Small intestine (tissue), 7 donors: ENCODE results near the gene TBX2. TPM values are rescaled to one million over a fixed set of nuclear protein-coding genes. Genes with fewer than 3 reads are reported as not detected.
"Not testable (repeated sequence)": the region's sequence is repeated elsewhere in the genome, so short reads cannot be mapped to it uniquely, and the experiment has no call there.

Experiments used
- DNase-seq, 2 donors: peaks; one replicate each; pipeline versions ENCODE4 v3.0.0 to v3.0.0-alpha.2; 2013
- FAIRE-seq: peaks from 2 replicates; lab custom pipeline; 2012; peaks lifted over from hg19 to GRCh38; lab: Jason Lieb, UNC
- H3K27ac ChIP-seq, 3 donors: one replicate each; pipeline ENCODE4 v1.5.1; 2013; ENCODE audit warnings: low read length in 2 of 3, mild to moderate bottlenecking in 2 of 3, control low read depth in 1 of 3, inconsistent platforms in 1 of 3, low read depth in 1 of 3, moderate library complexity in 1 of 3
- H3K27me3 ChIP-seq, 3 donors: one replicate each; pipeline ENCODE4 v1.6.1; 2013; ENCODE audit warnings: low read length in 3 of 3, inconsistent platforms in 1 of 3; ENCODE audit not compliant: control insufficient read depth in 3 of 3, insufficient read depth in 3 of 3
- H3K36me3 ChIP-seq, 3 donors: one replicate each; pipeline ENCODE4 v1.6.1; 2013; ENCODE audit warnings: low read length in 3 of 3, inconsistent platforms in 1 of 3, low read depth in 1 of 3, mild to moderate bottlenecking in 1 of 3, moderate library complexity in 1 of 3; ENCODE audit not compliant: control insufficient read depth in 3 of 3, insufficient read depth in 2 of 3
- H3K4me1 ChIP-seq, 3 donors: one replicate each; pipeline ENCODE4 v1.6.1; 2013; ENCODE audit warnings: low read length in 2 of 3, inconsistent platforms in 1 of 3, low read depth in 1 of 3, mild to moderate bottlenecking in 1 of 3, moderate library complexity in 1 of 3; ENCODE audit not compliant: control insufficient read depth in 3 of 3, insufficient read depth in 2 of 3
- H3K4me3 ChIP-seq, 3 donors: one replicate each; pipeline ENCODE4 v1.5.1; 2013; ENCODE audit warnings: low read length in 3 of 3, control low read depth in 1 of 3, inconsistent platforms in 1 of 3, low read depth in 1 of 3, mild to moderate bottlenecking in 1 of 3, moderate library complexity in 1 of 3
- H3K9me3 ChIP-seq, 2 donors: one replicate each; pipeline ENCODE4 v1.6.1; 2013; ENCODE audit warnings: low read depth in 1 of 2, low read length in 1 of 2; ENCODE audit not compliant: control insufficient read depth in 2 of 2, insufficient read depth in 1 of 2
- WGBS, 3 donors: extraction: QIAGEN DNeasy Blood & Tissue Kit; methylation state at CpG; one replicate each; pipeline ENCODE4 v1.1.7; 2013; 5-methylcytosine and 5-hydroxymethylcytosine counted together
- polyA plus RNA-seq, 4 donors: library from polyadenylated mRNA; stranded (reverse) in 3 of 4; unstranded in 1 of 4; fragments of 200-250 nt in 3 of 4; fragments of 120-200 nt in 1 of 4; gene quantifications; one replicate each; pipeline versions ENCODE4 v1.2.1 to v1.2.3, GENCODE V29; 2013
- donor health status: healthy with polysubstance abuse.
- donor health status: control.
- donor health status: control.
- donor health status: Bipolar disorder and iron deficiency.
- donor health status: healthy.

The TBX2 gene
- polyA plus RNA-seq, 4 donors: 0.45 to 9.6 (median 6.9) TPM

- not testable (repeated sequence) for DNase-seq, H3K4me3 ChIP-seq, H3K27me3 ChIP-seq, H3K36me3 ChIP-seq, H3K9me3 ChIP-seq, H3K27ac ChIP-seq, H3K4me1 ChIP-seq, FAIRE-seq
- WGBS, 3 donors: 94 to 97% (median 95%) methylated on average over 9 of the region's 9 CpGs
Measured at GRCh38 chr17:61359513-61359912, 40.1 kb upstream of the TBX2 start.

- DNase-seq: no peak
- WGBS, 3 donors: 78 to 89% (median 84%) methylated on average over 3 of the region's 3 CpGs
- no peak overlapping the region for H3K27ac ChIP-seq
- no peaks in the 10 kb centered on the region for H3K4me1 ChIP-seq
- H3K9me3 ChIP-seq: no peaks in the 10 kb centered on the region
- H3K4me3 ChIP-seq: no peak overlapping the region
- no peaks in the 10 kb centered on the region for H3K36me3 ChIP-seq
- FAIRE-seq: no peak
- H3K27me3 ChIP-seq: no peaks in the 10 kb centered on the region
Measured at GRCh38 chr17:61360318-61360943, 39.2 kb upstream of the TBX2 start.

GRCh38 chr17:61361084-61361483 lies 38.6 kb upstream of the TBX2 start:
- no peaks in the 10 kb centered on the region for H3K36me3 ChIP-seq
- no peak overlapping the region for H3K4me3 ChIP-seq
- WGBS, 3 donors: 78 to 95% (median 88%) methylated on average over 2 of the region's 2 CpGs
- H3K9me3 ChIP-seq: no peaks in the 10 kb centered on the region
- no peaks in the 10 kb centered on the region for H3K4me1 ChIP-seq
- DNase-seq (no peak), FAIRE-seq (no peak)
- H3K27me3 ChIP-seq: no peaks in the 10 kb centered on the region
- H3K27ac ChIP-seq: no peak overlapping the region

GRCh38 chr17:61362396-61362795 lies 37.2 kb upstream of the TBX2 start:
- Histone ChIP-seq H3K9me3 (no peaks in the 10 kb centered on the region), H3K4me1 (no peaks in the 10 kb centered on the region), H3K4me3 (no peak overlapping the region), H3K36me3 (no peaks in the 10 kb centered on the region), H3K27ac (no peak overlapping the region), H3K27me3 (no peaks in the 10 kb centered on the region)
- DNase-seq (no peak), FAIRE-seq (no peak)
- 86 to 90% (median 88%) methylated on average over 5 of the region's 5 CpGs for WGBS, 3 donors

GRCh38 chr17:61362852-61363600 lies 36.6 kb upstream of the TBX2 start:
- Histone ChIP-seq H3K4me3 (no peak overlapping the region), H3K27ac (no peak overlapping the region), H3K9me3 (no peaks in the 10 kb centered on the region), H3K36me3 (no peaks in the 10 kb centered on the region), H3K27me3 (no peaks in the 10 kb centered on the region), H3K4me1 (no peaks in the 10 kb centered on the region)
- DNase-seq (no peak), FAIRE-seq (no peak)
- WGBS, 3 donors: 69 to 87% (median 80%) methylated on average over 9 of the region's 9 CpGs

- Histone ChIP-seq H3K27ac (no peak overlapping the region), H3K36me3 (no peaks in the 10 kb centered on the region), H3K4me3 (no peak overlapping the region), H3K4me1 (no peaks in the 10 kb centered on the region), H3K27me3 (no peaks in the 10 kb centered on the region), H3K9me3 (no peaks in the 10 kb centered on the region)
- no peak for FAIRE-seq
- 93 to 95% (median 93%) methylated on average over 13 of the region's 13 CpGs for WGBS, 3 donors
- no peak for DNase-seq
Measured at GRCh38 chr17:61363601-61364462, 35.8 kb upstream of the TBX2 start.

GRCh38 chr17:61364463-61364846 lies 35.2 kb upstream of the TBX2 start:
- no peaks in the 10 kb centered on the region for H3K27me3 ChIP-seq
- DNase-seq (no peak), FAIRE-seq (no peak)
- 90 to 93% (median 93%) methylated on average over 3 of the region's 3 CpGs for WGBS, 3 donors
- H3K4me1 ChIP-seq: no peaks in the 10 kb centered on the region
- H3K27ac ChIP-seq: no peak overlapping the region
- H3K9me3 ChIP-seq: no peaks in the 10 kb centered on the region
- H3K36me3 ChIP-seq: peaks cover 0 to 2% (median 0%) of the 10 kb centered on the region in 3 donors
- H3K4me3 ChIP-seq: no peak overlapping the region

GRCh38 chr17:61366076-61366714 lies 33.4 kb upstream of the TBX2 start:
- no peak overlapping the region for H3K27ac ChIP-seq
- no peaks in the 10 kb centered on the region for H3K9me3 ChIP-seq
- WGBS, 3 donors: 84 to 91% (median 90%) methylated on average over 8 of the region's 8 CpGs
- DNase-seq (no peak), FAIRE-seq (no peak)
- no peak overlapping the region for H3K4me3 ChIP-seq
- peaks cover 0 to 2% (median 0%) of the 10 kb centered on the region in 3 donors for H3K36me3 ChIP-seq
- H3K4me1 ChIP-seq: no peaks in the 10 kb centered on the region
- no peaks in the 10 kb centered on the region for H3K27me3 ChIP-seq
